Left ventricle myocardium inferior (tissue), 1 donor: ENCODE results near the gene FAM83F. TPM values are rescaled to one million over a fixed set of nuclear protein-coding genes. Genes with fewer than 3 reads are reported as not detected.

Experiments used
- DNase-seq: peaks from one replicate; pipeline ENCODE4 v3.0.0-alpha.2; 2020
- H3K27ac ChIP-seq: fragments of 200-600 bp; replicated peaks from 2 replicates; pipeline ENCODE4 v1.8.0; 2021
- H3K27me3 ChIP-seq: fragments of 200-600 bp; 2 replicates; pipeline ENCODE4 v1.8.0; 2021; ENCODE audit warnings: low read depth
- H3K36me3 ChIP-seq: fragments of 200-600 bp; 2 replicates; pipeline ENCODE4 v1.8.0; 2021
- H3K4me1 ChIP-seq: fragments of 200-600 bp; 2 replicates; pipeline ENCODE4 v1.8.0; 2021
- H3K4me3 ChIP-seq: fragments of 200-600 bp; 2 replicates; pipeline ENCODE4 v1.8.0; 2021; ENCODE audit warnings: mild to moderate bottlenecking, moderate library complexity
- H3K9me3 ChIP-seq: fragments of 200-600 bp; replicated peaks from 2 replicates; pipeline ENCODE4 v1.8.0; 2021
- intact Hi-C: fragments of 100-400 bp; cut with micrococcal nuclease; formaldehyde crosslinking; loops from one replicate; pipeline ENCODE4 v1.11.0; 2022
- total RNA-seq: library from RNA; stranded (reverse); fragmentation: NEBNext Ultra II Directional; extraction: Animal tissue kit (Norgen Biotek cat#: 25700); gene quantifications from one replicate; pipeline ENCODE4 v1.2.1, GENCODE V29; 2021
- TF ChIP-seq, protein P1 (sequence below): fragments of 200-600 bp; IDR thresholded peaks from 2 replicates; pipeline ENCODE4 v1.8.0; 2021; ENCODE audit warnings: antibody characterized with exemption, mild to moderate bottlenecking, borderline replicate concordance
- donor health status: DM: no; HTN: yes; CAD: no; lungs with severe emphysema.

FAM83F gene
- total RNA-seq, 1 donor from 2014 or later, result 4.4 TPM

GRCh38 chr22:39960791-39961746 is 33.7 kb upstream of the FAM83F start:
- DNase-seq, result no peak
- no peak overlapping the region for H3K4me3 ChIP-seq
- H3K27me3 ChIP-seq, result no peaks in the 10 kb centered on the region
- no peaks in the 10 kb centered on the region for H3K36me3 ChIP-seq
- intact Hi-C loops, result no loop called here
- TF ChIP-seq, protein P1, sequence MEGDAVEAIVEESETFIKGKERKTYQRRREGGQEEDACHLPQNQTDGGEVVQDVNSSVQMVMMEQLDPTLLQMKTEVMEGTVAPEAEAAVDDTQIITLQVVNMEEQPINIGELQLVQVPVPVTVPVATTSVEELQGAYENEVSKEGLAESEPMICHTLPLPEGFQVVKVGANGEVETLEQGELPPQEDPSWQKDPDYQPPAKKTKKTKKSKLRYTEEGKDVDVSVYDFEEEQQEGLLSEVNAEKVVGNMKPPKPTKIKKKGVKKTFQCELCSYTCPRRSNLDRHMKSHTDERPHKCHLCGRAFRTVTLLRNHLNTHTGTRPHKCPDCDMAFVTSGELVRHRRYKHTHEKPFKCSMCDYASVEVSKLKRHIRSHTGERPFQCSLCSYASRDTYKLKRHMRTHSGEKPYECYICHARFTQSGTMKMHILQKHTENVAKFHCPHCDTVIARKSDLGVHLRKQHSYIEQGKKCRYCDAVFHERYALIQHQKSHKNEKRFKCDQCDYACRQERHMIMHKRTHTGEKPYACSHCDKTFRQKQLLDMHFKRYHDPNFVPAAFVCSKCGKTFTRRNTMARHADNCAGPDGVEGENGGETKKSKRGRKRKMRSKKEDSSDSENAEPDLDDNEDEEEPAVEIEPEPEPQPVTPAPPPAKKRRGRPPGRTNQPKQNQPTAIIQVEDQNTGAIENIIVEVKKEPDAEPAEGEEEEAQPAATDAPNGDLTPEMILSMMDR, result no peak
- H3K9me3 ChIP-seq, result no peaks in the 10 kb centered on the region
- peaks cover 3% of the 10 kb centered on the region for H3K4me1 ChIP-seq
- H3K27ac ChIP-seq, result no peak overlapping the region

GRCh38 chr22:39962071-39962470 is 32.7 kb upstream of the FAM83F start:
- DNase-seq, result no peak
- H3K27me3 ChIP-seq, result no peaks in the 10 kb centered on the region
- no peaks in the 10 kb centered on the region for H3K36me3 ChIP-seq
- TF ChIP-seq, protein P1, result no peak
- H3K9me3 ChIP-seq, result no peaks in the 10 kb centered on the region
- no peak overlapping the region for H3K4me3 ChIP-seq
- peaks cover 3% of the 10 kb centered on the region for H3K4me1 ChIP-seq
- intact Hi-C loops, result no loop called here
- no peak overlapping the region for H3K27ac ChIP-seq

GRCh38 chr22:39965748-39966147 is 29.0 kb upstream of the FAM83F start:
- TF ChIP-seq, protein P1, result no peak
- DNase-seq, result no peak
- no peak overlapping the region for H3K27ac ChIP-seq
- intact Hi-C loops, result no loop called here
- no peaks in the 10 kb centered on the region for H3K27me3 ChIP-seq
- no peaks in the 10 kb centered on the region for H3K36me3 ChIP-seq
- H3K4me1 ChIP-seq, result peaks cover 22% of the 10 kb centered on the region
- H3K4me3 ChIP-seq, result no peak overlapping the region
- no peaks in the 10 kb centered on the region for H3K9me3 ChIP-seq

DNA sequence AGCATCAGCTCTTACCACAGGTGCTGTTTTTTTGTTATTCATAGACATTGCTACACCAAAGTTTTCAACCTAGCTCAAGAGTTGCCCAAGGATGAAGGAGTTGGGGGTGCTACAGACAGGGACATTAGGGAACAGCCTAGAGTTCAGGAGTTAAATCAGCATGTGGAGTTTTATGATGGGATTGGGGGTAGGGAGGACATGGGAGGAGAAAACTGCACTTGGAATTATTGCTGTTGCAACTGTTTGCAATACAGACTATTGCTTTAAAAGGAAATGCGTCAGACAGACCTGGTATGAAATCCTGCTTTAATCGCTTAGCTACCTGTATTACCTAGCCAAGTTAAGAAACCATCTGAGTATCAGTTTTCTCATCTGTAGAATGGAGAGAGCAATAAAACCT is 28.3 kb upstream of the FAM83F start:
- H3K36me3 ChIP-seq, result no peaks in the 10 kb centered on the region
- DNase-seq, result no peak
- no peaks in the 10 kb centered on the region for H3K9me3 ChIP-seq
- H3K27me3 ChIP-seq, result peaks cover 5% of the 10 kb centered on the region
- H3K4me1 ChIP-seq, result peaks cover 22% of the 10 kb centered on the region
- intact Hi-C loops, result no loop called here
- no peak overlapping the region for H3K4me3 ChIP-seq
- TF ChIP-seq, protein P1, result no peak
- H3K27ac ChIP-seq, result no peak overlapping the region

- Histone ChIP-seq H3K27ac (peak overlapping the region; percentile 57), H3K9me3 (no peaks in the 10 kb centered on the region), H3K27me3 (peaks cover 11% of the 10 kb centered on the region), H3K4me1 (peaks cover 22% of the 10 kb centered on the region), H3K36me3 (no peaks in the 10 kb centered on the region), H3K4me3 (no peak overlapping the region)
- intact Hi-C loops, result no loop called here
- no peak for DNase-seq
- TF ChIP-seq, protein P1, result no peak
Measured at GRCh38 chr22:39967103-39967829, 27.5 kb upstream of the FAM83F start.
